SHP77 (cell line): Measurements from ENCODE around the gene SH3GL1.
A peak's percentile ranks its signal among the peaks of the same experiment; 100 is the strongest.

Source experiments
- DNase-seq, 2 experiments: peaks; one replicate each; lab custom pipeline; 2025; lab: John Stamatoyannopoulos, UW

Gene SH3GL1, protein sequence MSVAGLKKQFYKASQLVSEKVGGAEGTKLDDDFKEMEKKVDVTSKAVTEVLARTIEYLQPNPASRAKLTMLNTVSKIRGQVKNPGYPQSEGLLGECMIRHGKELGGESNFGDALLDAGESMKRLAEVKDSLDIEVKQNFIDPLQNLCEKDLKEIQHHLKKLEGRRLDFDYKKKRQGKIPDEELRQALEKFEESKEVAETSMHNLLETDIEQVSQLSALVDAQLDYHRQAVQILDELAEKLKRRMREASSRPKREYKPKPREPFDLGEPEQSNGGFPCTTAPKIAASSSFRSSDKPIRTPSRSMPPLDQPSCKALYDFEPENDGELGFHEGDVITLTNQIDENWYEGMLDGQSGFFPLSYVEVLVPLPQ

DNA sequence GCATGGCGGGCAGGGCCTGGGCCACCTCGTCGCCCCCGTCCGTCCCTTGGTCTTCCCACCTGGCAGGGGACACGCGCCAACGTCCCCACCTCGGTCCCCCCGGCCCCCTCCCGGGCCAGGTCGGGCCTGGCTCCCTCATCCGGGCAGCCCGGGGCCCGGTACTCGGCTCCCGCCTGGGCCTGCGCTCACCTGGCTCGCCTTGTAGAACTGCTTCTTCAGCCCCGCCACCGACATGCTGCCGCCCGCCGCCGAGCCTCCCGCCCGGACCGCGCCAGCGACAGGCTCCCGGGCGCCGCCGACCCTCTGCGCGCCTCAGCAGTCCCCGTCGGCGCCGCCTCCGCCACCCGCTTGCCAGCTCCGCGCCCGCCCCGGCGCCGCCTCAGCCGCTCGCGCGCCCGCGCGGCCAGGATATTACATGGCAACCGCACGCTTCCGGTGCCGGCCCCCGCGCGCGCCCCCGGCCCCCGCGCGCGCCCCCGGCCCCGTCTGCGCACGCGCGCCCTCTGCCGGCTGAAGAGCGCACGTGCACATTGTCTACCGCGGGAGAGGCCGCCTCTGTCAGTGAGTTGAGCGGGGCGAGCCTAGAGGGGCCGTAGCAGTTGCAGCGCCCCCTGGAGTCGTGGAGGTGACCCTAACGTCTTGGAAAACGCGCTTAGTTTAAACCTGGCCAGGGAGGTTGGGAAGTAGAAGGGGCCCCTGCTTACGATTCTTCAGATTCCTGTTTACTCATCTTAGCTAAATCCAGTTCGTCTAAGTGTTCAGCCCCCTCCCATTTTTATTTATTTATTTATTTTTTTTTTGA is at the start of gene SH3GL1:
SH3GL1 (minus strand) TSS at position 413 of the 802 bp plus-strand sequence; CDS start at position 234, 179 bp downstream.
- peak; percentile 74 to 77 for DNase-seq

DNA sequence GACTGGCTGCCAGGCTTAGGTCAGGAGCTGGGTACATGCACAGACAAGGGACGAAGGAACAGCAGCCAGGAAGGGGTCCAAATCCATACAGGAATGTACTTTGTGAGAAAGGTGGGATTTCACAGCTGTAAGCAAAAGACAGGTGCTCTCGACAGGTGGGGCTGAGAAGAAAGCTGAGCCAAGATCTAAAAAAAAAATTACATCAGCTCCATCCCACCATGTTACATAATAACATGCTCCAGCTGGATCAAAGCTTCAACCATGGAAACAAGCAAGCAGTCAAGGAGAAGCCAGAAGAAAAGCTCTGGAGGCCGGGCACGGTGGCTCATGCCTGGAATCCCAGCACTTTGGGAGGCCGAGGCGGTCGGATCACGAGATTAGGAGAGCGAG is 49.3 kb upstream of the SH3GL1 start:
- no peak for DNase-seq

DNA sequence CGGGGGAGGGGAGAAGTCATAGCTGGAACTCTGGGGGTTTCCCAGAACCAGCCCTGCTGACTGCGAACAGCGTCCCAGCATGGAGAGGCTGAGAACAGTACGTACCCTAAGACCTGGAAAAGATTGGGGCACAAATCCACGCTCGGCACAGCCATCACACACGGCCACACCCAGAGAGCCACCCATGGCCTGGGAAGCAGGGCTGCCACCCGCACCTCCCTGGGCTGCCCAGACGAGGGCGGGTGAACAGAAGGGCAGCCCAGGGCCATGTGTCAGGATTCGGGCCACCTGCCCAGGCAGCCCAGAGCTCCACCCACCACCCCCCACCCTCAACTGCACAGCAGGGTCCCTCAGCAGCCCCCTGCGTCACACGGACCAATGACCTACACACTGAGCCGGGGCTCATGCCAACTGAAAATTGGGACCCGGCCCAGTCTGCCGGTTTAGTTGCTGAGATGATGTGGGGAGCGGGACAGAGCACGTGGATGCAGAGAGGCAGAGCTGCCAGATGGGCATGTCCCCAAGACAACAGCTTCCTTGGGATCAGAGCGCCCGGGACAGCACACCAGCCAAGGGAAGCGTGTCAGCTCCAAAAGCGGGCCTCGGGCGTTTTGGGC is 48.8 kb upstream of the SH3GL1 start:
- DNase-seq, result no peak

DNA sequence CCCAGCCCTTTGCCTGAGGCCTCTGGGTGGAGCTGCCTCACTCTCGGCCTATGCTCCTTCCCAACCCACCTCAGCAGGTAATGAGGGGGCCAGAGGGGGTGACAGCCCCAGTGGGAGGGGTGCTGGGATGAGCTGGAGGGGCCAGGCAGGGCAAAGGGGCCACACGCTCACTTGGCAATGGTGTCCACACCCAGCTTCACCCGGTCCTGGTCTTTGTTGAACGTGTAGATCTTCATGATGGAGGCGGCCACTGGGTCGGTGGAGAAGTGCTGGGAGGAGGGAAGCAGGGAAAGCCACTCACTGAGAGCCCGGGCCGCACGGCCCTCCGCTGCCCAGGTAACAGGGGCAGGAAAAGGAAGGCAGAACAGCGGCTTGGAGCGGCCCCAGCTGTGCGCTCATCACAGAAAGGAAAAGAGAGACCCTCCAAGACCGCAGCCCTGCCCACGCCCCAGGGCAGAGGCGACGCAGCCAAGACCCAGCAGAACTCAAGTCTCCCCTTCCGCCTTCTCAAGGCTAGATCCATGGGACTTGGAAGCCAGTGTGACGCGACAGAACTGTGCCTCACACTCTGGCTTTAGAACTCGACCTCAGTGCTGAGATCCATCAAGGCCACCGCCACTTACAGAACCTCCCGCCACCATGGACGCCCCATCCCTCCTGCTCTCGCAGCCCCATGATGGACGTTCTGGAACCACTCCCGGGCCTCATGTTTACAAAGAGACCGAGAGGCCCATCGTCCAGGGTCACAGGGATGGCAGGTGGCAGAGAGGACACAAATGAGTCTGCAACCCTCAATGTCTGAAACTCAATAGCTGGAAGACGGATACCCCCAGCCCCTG is 48.0 kb upstream of the SH3GL1 start:
- no peak for DNase-seq

DNA sequence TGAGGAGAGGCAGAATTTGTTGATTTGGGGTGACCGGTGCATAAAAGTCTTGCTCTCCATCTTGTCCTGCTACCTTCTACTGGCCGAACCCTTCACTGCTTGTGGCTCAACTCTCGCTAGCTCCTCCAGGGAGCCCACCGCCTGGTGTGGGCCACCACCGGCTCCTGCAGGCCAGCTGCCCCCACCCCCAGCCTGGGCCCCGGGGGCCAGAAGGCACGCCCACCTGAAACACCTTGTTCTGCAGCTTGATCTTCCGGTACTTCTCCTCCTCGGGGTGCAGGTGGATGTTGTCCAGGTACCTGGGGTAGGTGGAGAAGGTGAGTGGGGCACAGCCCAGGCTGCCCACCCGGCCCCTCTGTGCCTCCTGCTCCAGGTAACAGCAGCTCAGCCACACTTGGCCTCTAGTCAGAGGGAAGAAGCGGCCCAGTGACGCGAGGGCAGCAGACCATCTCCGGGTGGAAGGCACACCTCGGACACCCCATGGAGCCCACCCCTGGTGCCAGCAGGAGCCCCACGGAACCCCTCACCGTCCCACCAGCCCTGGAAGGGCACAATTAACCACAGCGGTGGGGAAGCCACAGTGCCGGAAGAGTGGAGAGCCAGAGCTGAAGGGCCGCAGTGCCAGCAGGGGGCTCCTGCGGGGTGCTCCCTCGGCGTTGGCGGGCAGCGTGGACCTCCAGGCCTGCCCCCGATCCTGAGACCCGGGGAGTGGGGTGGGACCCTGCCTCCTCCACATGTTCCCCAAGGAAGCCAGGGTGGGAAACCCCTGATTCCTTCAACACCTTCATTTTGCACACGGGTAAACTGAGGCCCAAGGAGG is 47.2 kb upstream of the SH3GL1 start:
- DNase-seq, result no peak

DNA sequence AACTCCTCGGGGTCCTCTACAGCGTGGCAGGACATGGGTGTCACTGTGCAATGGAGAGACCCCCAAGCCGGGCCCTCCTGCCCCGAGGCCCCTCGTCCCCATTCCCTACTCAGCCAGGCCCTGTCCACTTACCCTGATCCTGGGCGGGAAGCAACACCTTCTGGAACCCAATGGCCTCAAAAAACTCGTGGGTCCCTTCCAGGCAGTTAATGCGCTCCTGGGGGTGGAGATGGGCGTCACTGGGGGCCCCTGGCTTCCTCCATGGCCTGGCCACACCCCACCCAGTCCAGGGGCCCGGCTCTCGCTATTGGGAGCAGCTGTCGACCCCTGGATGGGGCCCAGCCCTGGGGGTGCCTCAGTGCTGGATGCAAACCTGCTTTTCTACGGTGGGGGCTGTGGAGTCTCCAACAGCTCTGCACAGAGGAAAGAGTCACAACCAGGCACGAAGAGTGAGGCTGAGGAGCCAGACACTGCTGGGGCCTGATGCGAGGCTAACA is 46.4 kb upstream of the SH3GL1 start:
- no peak for DNase-seq

DNA sequence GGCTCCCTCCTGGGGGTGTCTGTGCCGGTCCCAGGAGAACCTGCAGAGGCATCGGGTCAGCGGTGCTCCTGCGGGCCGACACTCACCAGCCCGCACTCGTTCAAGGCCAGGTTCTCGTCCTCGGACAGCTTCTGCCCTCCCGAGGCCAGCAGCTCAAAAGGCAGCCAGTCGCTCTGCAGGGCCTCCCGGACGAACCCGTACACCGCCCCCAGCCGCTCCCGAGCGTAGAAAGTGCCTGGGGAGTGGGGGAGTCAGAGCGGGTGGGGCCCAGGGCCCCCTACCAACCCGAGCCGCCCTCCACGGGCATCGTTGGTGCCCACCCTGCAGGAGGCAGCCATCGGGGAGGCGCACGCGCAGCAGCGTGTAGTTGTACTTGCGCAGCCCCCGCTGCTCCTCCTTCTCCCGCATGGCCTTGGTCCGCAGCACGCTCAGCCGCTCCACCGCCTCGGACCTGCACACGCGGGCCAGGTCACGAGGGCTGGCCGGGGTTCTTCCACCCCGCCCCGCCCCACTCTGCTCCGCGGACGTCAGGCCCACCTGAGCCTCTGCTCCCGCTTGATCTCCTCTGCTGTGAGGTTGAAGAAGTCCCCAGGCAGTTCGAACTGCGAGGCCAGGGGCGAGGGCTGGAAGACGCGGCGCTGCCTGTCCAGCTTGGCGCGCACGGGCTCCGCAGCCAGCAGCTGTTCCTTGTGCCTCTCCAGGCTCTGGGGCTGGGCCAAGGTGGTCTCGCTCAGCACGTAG is 45.8 kb upstream of the SH3GL1 start:
- no peak for DNase-seq

DNA sequence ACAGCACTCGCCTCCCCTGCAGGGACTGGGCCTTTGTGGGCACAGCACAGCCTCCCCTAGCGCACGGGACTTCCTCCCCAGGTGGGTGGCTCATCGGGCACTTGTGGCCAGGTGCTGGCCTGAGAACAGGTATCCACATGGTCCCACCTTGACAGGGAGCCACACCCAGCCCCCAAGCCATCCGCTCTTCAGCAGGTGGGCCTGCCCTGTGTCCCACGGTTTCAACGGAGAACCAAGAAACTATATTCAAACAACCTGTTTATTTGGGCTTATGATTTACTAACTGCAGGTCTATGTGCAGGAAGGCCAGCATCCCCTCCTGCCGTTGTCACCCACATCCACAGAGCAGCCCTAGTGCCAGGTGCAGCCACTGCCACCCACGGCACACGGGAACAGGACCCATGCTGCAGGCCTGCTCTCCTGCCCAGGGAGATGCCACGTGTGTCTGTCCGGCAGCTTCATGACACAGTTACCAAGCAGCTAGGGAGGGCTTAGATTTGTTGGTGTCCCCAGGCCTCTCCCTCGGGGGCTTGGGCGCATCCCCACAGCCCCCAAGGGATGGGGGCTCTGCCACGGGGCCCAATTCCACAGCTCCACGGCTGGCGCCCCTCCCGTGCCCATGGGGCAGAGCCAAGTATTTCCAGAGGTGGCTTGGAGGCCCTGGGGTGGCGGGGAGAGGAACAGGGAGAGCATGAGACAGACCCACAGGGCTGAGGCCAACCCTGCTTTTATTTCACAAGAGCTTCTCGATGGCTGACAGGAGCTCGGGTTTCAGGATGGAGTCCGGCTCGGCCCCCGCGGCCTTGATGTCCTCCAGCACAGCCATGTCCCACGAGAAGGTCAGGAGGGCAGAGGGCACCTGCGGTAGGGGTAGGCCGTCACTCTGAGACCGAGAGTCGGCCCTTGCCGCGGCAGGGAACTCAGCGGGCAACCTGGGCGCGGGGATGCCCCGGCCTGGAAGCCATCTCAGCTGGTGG is 44.7 kb upstream of the SH3GL1 start:
- DNase-seq, result no peak

DNA sequence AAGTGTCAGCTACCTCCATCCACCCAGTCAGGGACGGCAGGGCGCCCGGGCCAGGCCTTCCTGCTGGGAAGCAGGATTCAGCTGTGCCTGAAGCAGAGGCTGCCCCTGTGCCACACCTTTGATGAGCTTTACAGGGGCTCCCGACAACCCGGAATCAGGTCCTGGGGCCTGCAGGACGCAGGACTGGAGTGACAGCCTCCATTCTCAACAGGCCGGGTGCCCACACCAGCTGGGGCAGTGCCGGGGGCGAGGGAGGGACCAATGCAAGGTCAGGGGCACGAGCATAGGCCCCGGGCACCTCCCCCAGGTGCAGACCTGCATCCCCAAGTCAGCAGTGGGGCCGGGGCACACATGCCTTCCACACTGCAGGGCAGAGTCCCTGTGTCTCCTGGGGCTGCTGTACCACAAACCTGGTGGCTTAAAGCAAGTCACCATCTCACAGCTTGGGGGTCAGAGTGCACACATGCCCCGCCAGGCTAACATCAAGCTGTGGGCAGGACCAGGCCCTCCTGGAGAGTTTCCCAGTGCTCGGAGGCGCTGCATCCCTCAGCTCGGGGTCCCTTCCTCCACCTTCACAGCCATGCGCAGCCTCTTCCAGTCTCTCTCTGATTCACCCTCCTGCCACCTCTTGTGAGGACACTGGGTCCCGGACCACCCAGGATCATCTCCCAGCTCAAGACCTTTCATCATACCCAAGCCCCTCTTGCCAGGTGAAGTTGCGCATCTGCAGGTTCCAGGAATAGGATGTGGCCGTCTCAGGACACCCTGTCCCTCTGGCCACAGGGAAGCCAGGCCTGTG is 43.8 kb upstream of the SH3GL1 start:
- DNase-seq, result no peak

DNA sequence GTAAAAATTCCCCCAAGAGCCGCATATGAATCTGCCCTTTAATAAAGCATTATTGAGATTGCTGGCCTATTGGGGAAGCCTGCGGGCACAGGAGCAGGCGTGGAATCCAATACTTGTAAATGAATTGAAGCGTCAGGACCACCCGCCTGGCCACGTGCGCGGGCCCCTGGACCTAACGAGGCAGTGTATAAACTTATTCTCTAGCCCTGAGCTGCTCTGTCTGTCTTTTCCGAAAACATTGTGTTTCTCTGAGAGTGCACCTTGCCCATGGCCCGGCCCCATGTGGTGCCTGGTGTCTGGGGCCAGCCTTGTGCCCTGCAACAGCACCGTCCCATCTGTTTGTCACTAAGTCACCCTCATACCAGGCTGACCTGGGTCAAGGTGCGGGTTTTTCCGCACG is 42.8 kb upstream of the SH3GL1 start:
- DNase-seq, result no peak

DNA sequence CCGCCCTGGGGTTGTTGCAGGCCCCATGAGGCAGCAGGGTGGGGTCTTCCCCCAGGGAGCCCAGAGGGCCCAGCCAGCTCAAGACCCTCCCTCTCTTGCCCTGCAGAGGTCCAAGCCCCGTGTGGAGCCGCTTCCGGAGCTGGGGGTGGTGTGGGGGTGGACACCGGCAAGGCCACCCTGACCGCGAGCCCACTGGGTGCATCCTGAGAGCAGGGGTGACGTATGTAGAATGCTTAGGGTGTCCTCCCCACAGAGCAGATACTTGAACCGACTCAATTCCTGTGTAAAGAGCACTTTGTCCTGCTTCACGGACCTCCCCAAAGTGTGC is 42.4 kb upstream of the SH3GL1 start:
- no peak for DNase-seq

DNA sequence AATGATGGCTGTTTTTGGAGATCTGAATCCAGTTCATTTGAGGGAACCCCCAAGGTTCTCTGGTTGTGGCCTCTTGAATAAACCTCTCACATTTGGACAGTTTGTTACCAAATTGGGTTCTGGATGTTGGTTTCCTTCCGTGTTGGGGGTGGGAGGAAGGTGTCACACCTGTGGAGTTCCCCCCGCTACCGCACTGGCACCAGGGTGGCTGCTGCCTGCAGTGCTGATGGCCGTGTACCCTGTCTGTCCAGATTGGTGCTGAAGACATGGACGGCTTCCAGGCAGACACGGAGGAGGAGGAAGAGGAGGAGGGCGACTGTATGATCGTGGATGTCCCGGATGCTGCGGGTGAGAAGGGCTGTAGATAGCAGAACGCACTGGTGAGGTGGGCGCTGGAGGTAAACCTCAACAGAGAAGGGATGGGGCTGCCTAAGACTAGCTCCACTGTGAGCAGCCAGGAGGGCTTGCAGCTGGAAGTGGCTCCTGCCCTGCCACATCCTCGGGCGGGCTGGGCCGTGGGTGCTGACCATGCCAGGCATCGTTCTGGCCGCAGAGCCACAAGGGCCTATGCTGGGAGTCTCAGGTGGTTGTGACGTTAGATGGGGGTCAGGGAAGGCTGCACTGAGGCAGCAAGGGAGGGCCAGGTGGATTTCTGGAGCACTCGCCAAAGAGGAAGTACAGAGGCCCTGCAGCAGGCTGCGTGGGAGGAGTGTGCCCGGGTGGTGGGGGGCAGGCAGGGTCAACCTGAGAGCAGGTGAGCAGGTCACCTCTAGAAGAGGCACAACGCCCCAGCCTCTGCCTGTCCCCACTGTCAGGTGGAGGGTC is 41.9 kb upstream of the SH3GL1 start:
- DNase-seq, result no peak

DNA sequence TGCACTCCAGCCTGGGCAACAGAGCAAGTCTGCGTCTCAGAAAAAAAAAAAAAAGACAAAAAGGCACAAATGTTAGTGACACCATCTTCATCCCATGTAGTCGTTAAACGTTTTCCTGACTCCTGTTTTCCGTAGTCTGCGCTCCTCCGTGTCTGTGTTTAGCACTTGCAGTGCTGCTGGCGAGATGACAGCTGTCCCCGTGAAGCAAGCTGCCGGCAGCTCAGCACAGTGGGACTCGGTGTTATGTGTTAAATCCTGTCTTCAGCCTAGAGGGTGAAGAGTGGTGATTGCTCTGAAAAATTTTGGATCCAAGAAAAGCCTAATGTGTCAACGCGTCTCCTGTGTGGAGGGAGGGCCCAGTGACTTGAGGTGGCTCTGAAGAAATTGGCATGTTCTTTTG is 38.9 kb upstream of the SH3GL1 start:
- no peak for DNase-seq

DNA sequence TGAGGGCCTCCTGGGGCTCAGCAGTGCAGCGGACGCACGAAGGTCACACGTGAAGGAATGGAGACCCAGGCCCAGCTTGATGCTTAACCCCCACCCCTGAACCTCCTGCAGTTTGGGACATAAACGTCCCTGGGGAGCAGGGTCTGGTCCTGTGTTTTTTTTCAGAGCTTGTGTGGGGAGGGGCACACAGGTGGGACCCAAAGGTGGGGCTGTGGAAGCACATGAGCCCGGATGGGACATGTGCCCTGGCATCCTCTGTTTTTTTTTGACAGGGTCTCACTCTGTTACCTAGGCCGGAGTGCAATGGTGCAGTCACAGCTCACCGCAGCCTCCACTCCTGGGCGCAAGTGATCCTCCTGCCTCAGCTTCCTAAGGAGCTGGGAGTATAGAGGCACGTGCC is 36.8 kb upstream of the SH3GL1 start:
- no peak for DNase-seq

DNA sequence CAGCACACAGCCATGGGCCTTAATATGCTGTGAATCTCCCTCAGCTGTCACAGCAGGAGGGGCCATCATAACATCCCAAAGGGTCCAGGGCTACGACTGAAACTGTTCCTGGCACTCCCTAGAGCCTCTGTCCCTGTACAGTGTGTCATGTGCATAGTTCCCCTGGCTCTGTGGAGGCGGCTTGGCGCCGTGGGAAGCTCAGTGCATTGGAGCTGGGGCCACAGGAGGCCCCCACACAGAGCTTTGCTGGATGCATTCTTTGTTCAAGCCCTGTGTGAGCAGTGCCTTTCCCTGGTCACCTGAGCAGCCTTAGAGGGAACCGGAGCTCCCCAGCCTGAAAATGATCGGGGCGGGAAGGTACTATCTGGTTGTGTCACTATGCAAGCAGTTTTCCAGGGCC is 35.9 kb upstream of the SH3GL1 start:
- DNase-seq, result no peak

DNA sequence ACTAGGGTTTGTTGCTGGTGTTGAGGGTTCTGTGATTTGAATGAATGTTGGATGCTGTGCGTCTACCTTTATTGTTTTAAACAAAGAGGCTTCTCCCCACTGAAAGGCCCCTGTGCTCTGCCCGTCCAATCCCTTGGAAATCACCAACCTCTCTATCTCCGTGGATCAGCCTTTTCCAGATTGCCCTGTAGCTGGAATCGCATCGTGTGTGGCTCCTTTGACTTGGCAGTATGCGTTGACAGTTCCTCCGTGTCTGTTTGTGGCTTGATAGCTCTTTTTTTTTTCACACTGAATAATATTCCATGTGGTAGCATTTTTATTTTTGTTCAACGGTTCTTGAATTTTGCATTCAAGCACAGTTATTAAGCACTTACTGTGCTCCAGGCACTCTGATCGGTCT is 34.0 kb upstream of the SH3GL1 start:
- no peak for DNase-seq

DNA sequence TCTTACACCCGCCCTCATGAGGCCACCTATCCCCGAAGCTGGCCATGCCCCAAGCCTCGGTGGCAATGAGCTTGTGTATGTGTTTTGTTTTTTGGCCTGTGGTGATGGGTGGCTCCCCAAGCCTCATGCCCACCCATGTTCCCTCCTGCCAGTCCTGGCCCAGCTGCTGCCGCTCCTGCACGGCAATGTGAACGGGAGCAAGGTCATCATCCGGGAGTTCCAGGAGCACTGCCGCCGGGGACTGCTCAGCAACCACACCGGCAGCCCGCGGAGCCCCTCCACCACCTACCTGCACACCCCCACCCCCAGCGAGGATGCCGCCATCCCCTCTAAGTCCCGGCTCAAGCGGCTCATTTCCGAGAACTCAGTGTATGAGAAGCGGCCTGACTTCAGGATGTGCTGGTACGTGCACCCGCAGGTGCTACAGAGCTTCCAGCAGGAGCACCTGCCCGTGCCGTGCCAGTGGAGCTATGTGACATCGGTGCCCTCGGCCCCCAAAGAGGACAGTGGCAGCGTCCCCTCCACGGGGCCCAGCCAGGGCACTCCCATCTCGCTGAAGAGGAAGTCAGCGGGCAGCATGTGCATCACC is 32.7 kb upstream of the SH3GL1 start:
- DNase-seq, result no peak
